Stimulated activated CD4-positive, alpha-beta T cell treated with anti-CD3 and anti-CD28 coated beads, Interleukin-12 subunit alpha, Interleukin-12 subunit beta, amount 100 ng/mL, for 4 hours (primary cell): ENCODE data around the gene METTL4.

Source experiments
- DNase-seq: peaks from one replicate; pipeline ENCODE4 v3.0.0-alpha.2; 2020

METTL4 gene, protein sequence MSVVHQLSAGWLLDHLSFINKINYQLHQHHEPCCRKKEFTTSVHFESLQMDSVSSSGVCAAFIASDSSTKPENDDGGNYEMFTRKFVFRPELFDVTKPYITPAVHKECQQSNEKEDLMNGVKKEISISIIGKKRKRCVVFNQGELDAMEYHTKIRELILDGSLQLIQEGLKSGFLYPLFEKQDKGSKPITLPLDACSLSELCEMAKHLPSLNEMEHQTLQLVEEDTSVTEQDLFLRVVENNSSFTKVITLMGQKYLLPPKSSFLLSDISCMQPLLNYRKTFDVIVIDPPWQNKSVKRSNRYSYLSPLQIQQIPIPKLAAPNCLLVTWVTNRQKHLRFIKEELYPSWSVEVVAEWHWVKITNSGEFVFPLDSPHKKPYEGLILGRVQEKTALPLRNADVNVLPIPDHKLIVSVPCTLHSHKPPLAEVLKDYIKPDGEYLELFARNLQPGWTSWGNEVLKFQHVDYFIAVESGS

DNA sequence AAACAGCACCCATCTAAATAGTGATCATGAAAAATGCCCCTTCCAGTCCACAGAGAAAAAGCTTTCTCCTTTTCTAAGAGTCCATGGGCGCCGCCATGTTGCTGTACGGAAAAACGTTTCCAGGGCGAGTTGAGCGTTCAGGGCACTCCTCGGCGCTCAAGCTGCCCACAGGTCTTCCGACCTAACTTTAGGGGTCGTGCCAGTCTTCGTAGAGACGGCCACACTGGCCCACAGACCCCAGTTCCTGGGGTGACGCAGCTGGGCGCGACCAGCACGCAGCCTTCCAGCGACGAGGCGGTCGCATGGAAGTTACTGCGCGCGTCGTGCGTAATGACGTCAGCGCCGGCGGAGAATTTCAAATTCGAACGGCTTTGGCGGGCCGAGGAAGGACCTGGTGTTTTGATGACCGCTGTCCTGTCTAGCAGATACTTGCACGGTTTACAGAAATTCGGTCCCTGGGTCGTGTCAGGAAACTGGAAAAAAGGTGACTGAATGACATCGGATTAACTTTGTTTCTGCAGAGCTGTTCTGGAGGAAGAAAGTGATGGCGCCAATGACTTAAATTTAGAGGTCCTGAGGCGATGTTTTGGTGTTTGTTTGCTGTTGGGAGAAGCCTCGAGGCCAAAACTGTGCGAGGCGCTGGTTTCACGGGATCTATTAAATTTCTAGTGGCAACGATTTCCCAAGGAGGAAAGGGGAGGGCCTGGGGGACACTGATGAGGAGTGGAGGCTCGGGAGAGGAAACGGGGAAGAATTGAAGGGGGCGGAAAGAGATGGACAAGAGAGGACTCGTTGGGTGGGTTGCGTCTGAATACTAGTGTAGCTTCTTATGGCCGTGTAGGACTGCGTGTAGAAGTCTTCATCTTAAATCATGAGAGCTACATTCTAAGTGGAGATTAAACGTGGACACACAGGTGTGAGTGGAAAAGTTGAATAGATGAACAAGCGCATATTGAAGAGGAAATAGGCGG lies at the start of gene METTL4, which contains the start of gene NDC80:
Gene METTL4, minus strand, starts transcription at position 306 of the 971 bp plus-strand sequence. CDS start 4,289 bp downstream, outside the sequence.
Gene NDC80, plus strand, starts transcription at position 358 of the 971 bp plus-strand sequence. CDS start 1,429 bp downstream, outside the sequence.
- DNase-seq, result peak; percentile 77

- DNase-seq, result no peak
Measured at GRCh38 chr18:2618009-2618408, 46.7 kb upstream of the METTL4 start.

DNA sequence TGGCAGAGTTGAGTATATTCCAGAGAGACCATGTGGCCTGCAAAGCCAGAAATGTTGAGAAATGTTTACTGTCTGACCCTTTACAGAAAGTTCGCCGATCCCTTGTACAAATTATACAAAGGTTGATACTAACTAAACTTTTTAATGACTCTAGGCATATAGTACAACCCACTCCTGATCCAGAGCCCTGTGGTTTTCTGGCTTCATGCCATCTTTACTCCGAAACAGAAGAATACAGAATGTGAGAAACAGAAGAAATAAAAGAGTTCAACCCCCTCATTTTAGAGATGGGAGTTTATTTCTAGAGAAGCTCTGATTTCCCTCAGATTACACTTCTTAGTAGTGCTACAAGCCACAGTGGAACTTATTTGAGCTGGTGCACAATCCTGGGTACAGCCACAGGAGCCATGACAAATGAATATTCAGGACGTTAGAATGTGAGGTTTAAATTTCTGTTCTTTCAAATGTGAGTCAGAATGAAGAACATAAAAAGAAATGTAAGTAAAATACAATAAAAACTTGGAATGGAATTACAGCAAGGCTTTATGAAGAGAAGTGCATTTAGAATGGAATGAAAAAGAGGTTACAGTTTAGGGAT lies 46.2 kb upstream of the METTL4 start:
- DNase-seq, result no peak

GRCh38 chr18:2612996-2613395 lies 41.7 kb upstream of the METTL4 start:
- DNase-seq, result no peak

DNA sequence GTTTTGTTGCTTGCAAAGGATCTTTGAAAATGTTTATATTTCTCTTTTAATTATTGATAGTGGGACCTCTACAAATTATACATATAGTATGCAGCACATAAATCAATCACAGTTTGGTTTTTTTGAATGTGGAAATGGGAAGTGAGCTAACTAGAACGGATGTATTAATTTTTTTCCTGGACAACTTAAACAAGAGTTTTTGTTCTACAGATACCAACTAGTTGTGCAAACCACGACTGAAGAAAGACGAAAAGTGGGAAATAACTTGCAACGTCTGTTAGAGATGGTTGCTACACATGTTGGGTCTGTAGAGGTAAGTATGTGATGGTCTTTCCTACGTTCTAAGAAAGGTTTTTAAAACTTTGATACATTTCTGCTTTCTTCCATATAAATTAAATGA lies 39.2 kb upstream of the METTL4 start:
- no peak for DNase-seq

GRCh38 chr18:2609604-2610003 lies 38.3 kb upstream of the METTL4 start:
- no peak for DNase-seq

GRCh38 chr18:2606335-2606734 lies 35.0 kb upstream of the METTL4 start:
- no peak for DNase-seq

DNA sequence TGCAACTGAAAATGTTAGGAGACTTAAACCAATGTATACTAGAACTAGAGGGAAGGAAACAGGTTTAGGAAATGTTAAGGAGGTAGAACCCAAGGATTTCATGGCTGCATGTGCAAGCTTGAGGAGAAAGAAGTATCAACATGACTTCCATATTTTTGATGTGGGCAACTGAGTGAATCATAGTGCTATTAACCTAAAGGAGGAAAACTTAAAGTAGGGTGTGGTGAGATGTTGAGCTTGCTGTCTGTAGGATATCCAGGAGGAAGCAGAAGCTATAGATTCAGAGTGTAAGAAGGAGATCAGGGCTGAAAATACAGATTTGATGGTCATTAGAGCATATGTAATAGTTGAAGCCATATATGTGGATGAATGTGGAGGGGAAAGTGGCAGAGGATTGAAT lies 31.5 kb upstream of the METTL4 start:
- no peak for DNase-seq

DNA sequence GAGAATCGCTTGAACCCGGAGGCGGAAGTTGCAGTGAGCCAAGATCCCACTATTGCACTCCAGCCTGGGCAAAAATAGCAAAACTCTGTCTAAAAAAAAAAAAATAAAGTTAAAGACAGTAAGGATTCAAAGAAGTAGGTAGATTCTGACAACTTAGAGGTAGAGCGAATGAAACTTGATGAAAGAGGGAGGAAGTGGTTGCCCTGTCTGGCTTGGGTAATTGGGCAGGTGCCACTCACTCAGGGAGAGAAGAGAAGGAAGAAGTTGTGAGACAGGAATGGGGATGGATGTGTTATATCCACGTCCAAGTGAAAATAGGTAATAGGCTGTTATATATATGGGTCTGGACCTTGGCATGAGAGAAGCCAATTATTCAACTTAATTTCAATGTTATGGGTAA lies 26.3 kb upstream of the METTL4 start:
- DNase-seq, result no peak

DNA sequence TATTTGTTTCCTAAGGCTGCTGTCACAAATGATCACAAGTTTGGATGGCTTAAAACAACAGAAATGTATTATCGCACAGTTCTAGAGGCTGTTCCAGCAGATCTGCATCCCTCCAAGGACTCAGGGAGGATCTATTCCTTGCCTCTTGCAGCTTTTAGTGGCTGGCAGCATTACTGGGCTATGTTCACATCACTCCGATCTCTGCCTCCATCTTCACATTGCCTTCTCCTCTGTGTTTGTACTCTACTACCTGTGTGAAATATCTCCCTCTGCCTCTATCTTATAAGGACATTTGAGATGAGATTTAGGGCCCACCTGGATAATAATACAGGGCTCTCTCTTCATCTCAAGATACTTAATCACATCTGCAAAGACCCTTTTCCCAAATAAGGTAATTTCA lies 19.0 kb upstream of the METTL4 start:
- no peak for DNase-seq

DNA sequence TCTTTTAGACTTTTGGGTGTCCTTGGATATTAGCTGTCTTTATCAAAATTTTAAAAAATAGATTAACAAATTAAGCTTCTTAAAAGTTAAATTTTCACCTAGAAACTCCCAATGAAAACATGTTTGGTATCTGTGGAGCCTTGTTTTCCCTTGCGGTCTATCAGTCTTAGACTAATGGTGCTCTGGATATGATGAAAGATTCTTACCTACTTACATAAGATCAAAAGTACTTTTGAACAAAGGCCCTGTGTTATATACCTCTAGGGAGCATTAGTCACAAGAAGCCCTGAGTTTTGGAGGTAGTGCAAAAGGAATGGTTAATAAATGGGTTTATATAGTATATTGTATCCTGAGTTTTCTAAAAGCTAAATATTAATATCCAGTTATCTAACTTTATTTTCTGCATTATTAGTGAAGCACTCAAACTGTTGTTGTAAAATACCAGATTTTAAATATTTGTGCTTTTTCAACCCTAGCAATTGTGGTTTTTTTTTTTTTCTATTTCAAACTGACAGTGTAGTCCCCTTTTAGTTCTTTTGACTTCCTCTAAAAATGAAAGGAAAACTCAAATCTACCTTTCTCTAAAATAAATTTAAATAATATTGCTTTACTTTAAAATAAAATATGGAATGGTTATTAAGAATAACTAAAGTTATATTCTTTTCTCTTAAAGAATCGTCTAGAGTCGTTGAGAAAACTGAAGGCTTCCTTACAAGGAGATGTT lies 18.2 kb upstream of the METTL4 start:
- DNase-seq, result no peak

- no peak for DNase-seq
Measured at GRCh38 chr18:2588666-2589344, 17.5 kb upstream of the METTL4 start.

GRCh38 chr18:2587788-2588187 lies 16.5 kb upstream of the METTL4 start:
- no peak for DNase-seq

- DNase-seq, result no peak
Measured at GRCh38 chr18:2573408-2573807, 2.1 kb upstream of the METTL4 start.

DNA sequence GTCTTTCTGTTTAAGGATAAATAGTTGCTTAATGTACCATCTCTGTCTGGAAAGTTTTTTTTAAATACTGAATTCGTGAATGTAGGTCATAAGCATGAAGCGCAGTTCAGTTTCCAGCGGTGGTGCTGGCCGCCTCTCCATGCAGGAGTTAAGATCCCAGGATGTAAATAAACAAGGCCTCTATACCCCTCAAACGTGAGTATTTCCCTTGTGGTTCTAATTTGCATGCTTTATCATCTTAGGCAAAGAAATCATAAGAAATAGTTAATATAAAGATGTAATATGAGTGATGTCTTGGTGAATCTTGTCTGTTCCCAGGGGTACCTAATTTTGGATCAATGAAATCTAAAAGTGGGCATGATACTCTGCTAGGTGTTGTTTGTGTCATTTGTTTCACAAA lies 1.6 kb upstream of the METTL4 start:
- no peak for DNase-seq

DNA sequence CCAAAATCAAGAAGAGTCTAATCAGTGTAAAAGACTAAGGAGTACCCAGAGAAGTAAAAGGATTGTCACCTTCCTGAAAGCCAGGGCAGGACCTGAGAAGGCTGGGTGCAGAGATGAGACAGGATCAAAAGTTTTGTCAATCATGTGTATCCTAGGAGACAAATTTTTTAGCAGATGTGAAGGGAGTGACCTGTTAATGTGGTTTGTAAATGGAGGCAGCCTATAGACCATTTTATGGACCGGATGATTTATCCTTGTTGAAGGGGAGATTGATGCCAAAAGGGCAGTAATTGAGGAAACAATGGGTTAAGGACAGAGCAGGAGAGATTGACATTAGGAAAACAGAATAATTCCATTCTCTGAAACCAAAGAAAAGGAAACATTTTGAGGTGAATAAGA lies 865 bp upstream of the METTL4 start:
- DNase-seq, result no peak

- DNase-seq, result no peak
Measured at GRCh38 chr18:2570772-2571199, 519 bp downstream of the METTL4 start.

GRCh38 chr18:2569338-2570207 lies 1.7 kb downstream of the METTL4 start:
- DNase-seq, result no peak

DNA sequence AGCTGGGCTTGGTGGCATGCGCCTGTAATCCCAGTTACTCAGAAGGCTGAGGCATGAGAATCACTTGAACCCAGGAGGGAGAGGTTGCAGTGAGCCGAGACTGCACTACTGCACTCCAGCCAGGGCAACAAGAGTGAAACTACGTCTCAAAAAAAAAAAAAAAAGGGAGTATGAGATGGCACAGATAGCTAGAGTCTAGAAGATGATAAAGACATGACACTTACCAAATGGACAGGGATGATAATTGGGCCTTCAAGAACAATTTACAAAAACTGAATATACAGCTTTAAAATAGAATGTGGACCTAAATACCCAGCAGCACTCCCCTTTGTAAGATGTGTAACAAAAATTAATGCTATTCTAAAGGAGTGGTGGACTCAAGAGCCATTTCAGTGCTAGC lies 2.7 kb downstream of the METTL4 start:
- no peak for DNase-seq

DNA sequence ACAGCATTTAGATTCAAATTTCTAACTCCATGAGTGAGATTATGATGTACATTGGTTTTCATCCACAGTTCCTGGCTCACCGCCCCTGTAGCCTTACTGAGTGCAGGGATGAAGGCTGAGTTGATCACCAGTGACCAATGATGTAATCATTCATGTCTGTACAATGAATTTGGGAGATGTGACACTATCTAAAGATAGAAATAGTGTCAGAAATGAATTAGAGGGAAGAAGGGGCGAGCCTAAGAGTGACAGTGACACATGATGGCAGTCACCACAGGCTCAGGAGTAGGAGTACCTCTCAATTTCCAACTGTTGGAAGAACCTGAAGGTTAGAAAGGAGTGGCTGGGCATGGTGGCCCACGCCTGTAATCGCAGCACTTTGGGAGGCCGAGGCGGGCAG lies 3.2 kb downstream of the METTL4 start:
- no peak for DNase-seq

DNA sequence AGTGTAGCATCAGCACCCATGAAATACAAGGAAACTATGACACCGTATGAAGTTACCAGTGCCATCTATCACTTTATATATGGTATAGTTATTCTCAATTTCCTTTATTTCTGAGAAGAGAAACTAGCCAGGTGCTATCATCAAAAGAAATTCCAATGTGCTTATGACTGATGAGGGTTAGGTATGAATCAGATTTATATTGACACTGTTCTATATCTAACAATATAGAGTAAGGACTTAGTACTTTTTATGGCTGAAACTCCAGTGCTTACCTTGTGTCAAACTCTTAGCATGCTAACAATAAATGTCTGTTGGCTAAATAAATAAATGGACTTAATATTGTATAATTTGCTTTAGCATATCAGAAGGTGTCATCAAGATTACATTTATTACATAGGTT lies 6.9 kb downstream of the METTL4 start:
- DNase-seq, result no peak
